B cell (primary cell): ENCODE results near the gene MT1G.

Experiments
- CTCF ChIP-seq: fragments of 200-600 bp; IDR thresholded peaks from one replicate; pipeline ENCODE4 v1.8.0; 2022; ENCODE audit warnings: antibody characterized with exemption, mild to moderate bottlenecking
- EZH2 ChIP-seq: IDR thresholded peaks from 2 replicates; pipeline ENCODE4 v1.6.1; 2012; ENCODE audit warnings: borderline replicate concordance, low read depth, mild to moderate bottlenecking, moderate library complexity, low read length; ENCODE audit not compliant: insufficient read depth, poor library complexity, severe bottlenecking

- TF ChIP-seq CTCF = no peak
- TF ChIP-seq EZH2 = no peak
These were observed 49.7 kb downstream of the MT1G start for GRCh38 chr16:56618138-56618537.
